ENCODE measurements around the gene NUCKS1. TPM values are rescaled to one million over a fixed set of nuclear protein-coding genes. Genes with fewer than 3 reads are reported as not detected.
A peak's percentile ranks its signal among the peaks of the same experiment; 100 is the strongest.

The NUCKS1 gene
- total RNA-seq, 4 donors from 2014 or later, result 122 to 237 (median 177) TPM

DNA sequence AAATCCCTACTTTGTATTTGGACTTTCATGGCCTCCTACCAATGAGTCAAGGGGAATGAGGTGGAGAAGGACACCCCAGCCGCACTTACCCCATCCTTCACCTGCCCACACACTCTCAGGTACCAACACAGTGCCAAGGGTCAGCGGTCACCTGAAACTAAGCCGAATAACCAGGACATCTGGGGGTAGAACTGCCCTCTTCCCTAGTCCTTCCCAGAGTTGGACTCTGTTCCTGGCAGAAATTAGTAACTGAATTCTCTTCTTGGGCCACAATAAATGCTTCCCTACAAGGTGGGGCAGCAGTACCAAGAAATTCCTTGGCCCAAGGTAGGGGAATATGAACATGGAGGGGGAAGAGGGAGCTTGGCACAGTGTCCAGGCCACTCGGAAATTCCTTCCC is 77.0 kb downstream of the NUCKS1 start:
- Histone ChIP-seq H3K9me3 (no peaks in the 10 kb centered on the region), H3K36me3 (no peaks in the 10 kb centered on the region), H3K27ac (no peak overlapping the region), H3K27me3 (no peaks in the 10 kb centered on the region), H3K4me1 (no peaks in the 10 kb centered on the region), H3K4me3 (replicated peaks in 1 of 3) (no peak overlapping the region)
- WGBS, 2 donors, result 64 to 68% methylated on average over 4 of the region's 4 CpGs
- TF ChIP-seq POLR2A (IDR thresholded peaks at IDR 0.05), result no peak
- TF ChIP-seq, protein P1, sequence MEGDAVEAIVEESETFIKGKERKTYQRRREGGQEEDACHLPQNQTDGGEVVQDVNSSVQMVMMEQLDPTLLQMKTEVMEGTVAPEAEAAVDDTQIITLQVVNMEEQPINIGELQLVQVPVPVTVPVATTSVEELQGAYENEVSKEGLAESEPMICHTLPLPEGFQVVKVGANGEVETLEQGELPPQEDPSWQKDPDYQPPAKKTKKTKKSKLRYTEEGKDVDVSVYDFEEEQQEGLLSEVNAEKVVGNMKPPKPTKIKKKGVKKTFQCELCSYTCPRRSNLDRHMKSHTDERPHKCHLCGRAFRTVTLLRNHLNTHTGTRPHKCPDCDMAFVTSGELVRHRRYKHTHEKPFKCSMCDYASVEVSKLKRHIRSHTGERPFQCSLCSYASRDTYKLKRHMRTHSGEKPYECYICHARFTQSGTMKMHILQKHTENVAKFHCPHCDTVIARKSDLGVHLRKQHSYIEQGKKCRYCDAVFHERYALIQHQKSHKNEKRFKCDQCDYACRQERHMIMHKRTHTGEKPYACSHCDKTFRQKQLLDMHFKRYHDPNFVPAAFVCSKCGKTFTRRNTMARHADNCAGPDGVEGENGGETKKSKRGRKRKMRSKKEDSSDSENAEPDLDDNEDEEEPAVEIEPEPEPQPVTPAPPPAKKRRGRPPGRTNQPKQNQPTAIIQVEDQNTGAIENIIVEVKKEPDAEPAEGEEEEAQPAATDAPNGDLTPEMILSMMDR (IDR thresholded peaks at IDR 0.05), result no peak
- intact Hi-C loops (cut with DNase I), result no loop called here
- peak; percentile 13 to 37 for DNase-seq

DNA sequence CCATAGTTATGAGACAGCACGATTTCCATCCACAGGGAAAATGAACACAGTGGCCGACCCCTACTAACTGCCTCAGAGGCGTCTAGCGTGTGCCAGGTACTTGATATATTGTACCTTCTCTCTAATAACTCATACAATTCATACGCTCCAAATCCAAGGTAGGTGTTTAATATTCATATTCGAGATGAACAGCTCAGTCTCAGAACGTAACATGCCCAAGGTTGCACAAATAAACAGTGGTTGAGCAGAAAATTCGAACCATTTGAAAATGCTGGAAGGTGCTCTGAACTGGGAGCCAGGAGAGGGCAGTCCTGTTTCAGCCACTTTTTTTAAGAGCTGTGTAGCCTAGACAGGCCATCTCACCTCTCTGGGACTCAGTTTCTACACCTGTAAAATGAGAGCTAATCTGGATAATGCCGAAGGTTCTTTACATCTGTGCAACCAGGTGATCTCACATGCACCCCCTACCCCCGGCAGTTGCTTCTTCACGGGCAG is 77.5 kb downstream of the NUCKS1 start:
- no peaks in the 10 kb centered on the region for H3K9me3 ChIP-seq
- H3K4me1 ChIP-seq, result no peaks in the 10 kb centered on the region
- no peaks in the 10 kb centered on the region for H3K36me3 ChIP-seq
- H3K27ac ChIP-seq, result no peak overlapping the region
- no peak overlapping the region for H3K4me3 ChIP-seq (replicated peaks in 1 of 3)
- H3K27me3 ChIP-seq, result no peaks in the 10 kb centered on the region
- TF ChIP-seq, protein P1 (IDR thresholded peaks at IDR 0.05), result peak in 1 of 6 experiments; percentile 28
- TF ChIP-seq POLR2A (IDR thresholded peaks at IDR 0.05), result no peak
- no peak for DNase-seq
- 65 to 74% methylated on average over 11 of the region's 11 CpGs for WGBS, 2 donors
- intact Hi-C loops (cut with DNase I), result no loop called here

DNA sequence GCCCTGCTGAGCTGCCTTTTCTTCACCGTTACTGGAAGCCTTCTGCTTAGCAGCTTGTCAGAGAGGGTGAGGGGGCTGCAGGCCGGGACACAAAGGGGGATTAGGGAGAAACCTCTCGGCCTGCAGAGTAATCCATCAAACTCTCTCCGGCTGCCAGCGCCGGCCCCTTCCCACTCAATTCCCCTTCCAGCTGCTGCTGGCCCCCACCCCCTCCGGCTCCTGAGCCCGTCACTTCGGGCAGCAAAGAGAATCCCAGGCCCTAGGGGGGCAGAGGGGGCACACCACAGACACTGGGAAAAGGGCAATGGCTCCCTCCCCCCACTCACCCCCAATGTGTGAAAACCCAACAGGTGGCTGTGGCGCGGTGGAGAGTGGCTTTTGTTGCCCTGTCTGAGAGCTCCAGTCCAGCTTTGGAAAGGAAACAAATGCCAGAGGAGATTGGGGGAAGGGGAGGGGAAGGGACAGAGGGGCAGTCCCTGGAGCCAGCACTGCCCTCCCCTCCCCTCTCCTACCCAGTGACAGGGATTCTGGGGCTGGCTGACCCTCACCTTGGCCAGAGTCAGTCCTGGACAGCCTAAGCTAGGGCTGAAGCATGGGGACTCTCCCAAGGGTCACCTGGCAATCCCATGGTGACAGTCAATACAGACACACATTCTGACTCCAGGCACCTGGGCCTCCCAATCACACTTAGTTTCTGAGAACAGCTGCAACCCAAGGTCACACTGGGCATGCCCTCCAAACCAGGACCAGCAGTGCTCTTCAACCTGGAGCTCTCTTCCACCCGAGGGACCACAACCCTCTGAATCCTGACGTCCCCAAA is 79.2 kb downstream of the NUCKS1 start:
- no peak overlapping the region for H3K27ac ChIP-seq
- intact Hi-C loops (cut with DNase I), result no loop called here
- DNase-seq, result no peak
- H3K9me3 ChIP-seq, result no peaks in the 10 kb centered on the region
- no peak overlapping the region for H3K4me3 ChIP-seq (replicated peaks in 1 of 3)
- no peak for TF ChIP-seq POLR2A (IDR thresholded peaks at IDR 0.05)
- TF ChIP-seq, protein P1 (IDR thresholded peaks at IDR 0.05), result no peak
- H3K4me1 ChIP-seq, result no peaks in the 10 kb centered on the region
- no peaks in the 10 kb centered on the region for H3K36me3 ChIP-seq
- 67 to 75% methylated on average over 6 to 7 of the region's 13 CpGs for WGBS, 2 donors
- no peaks in the 10 kb centered on the region for H3K27me3 ChIP-seq

DNA sequence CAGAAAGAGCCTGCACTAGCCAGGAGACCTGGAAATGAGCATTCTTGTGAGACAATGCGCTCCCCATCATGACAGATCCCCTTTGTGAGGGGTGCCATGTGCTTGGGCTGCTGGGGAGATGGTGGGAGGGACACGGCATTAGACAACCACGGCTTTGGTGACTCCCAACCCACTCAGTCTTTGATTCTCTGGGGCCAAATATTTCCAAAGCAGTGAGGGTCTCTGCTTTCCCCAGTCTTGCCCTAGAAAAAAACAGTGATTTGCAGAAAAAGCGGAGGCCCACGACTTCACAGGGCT is 79.9 kb downstream of the NUCKS1 start:
- intact Hi-C loops (cut with DNase I), result no loop called here
- WGBS, 2 donors, result 83 to 85% methylated on average over 5 of the region's 5 CpGs

More for the DNA sequence above, 79.9 kb downstream of the NUCKS1 start:
- DNase-seq, result no peak
- no peaks in the 10 kb centered on the region for H3K4me1 ChIP-seq
- H3K36me3 ChIP-seq, result no peaks in the 10 kb centered on the region
- H3K27ac ChIP-seq, result no peak overlapping the region
- no peak overlapping the region for H3K4me3 ChIP-seq (replicated peaks in 1 of 3)
- TF ChIP-seq, protein P1 (IDR thresholded peaks at IDR 0.05), result no peak
- no peaks in the 10 kb centered on the region for H3K9me3 ChIP-seq
- H3K27me3 ChIP-seq, result no peaks in the 10 kb centered on the region

Data from thyroid gland (tissue), 4 donors.